KOPT-K1 (cell line): Measurements from ENCODE around the gene MAN2B2.
"Not testable (repeated sequence)": the region's sequence is repeated elsewhere in the genome, so short reads cannot be mapped to it uniquely, and the experiment has no call there.

Experiments
- H3K27ac ChIP-seq: fragments of 200-600 bp; sonication (generic); 2 replicates; pipeline ENCODE4 v1.5.1; 2016; ENCODE audit warnings: antibody characterized with exemption, mild to moderate bottlenecking, low read depth, low read length; ENCODE audit not compliant: poor library complexity, severe bottlenecking
- H3K36me3 ChIP-seq: fragments of 200-600 bp; sonication (generic); 2 replicates; pipeline ENCODE4 v1.5.1; 2017; ENCODE audit warnings: antibody characterized with exemption, mild to moderate bottlenecking, low read length, moderate library complexity; ENCODE audit not compliant: insufficient read depth
- H3K9me3 ChIP-seq: fragments of 200-600 bp; sonication (generic); 2 replicates; pipeline ENCODE4 v1.5.1; 2017; ENCODE audit warnings: antibody characterized with exemption, low read length, mild to moderate bottlenecking; ENCODE audit not compliant: insufficient read depth, poor library complexity, severe bottlenecking

The MAN2B2 gene

DNA sequence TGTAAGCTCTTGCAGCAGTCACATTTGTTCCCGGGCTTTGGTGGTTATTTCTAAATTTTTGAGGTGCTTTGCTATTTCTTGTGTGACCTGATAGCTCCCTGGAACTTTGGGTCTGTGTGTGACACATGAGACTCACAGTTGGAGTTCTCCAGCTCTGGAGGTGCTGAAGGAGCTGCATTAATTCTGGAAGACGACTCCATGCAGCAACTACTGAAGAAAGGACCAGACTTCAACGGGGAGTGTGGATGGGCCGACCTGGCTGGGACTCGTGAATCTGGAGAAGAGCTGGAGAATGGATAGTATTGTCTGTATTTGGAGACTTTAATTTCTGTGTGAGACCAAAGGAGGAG, 67.0 kb downstream of the MAN2B2 start:
- H3K36me3 ChIP-seq, result peaks cover 32% of the 10 kb centered on the region
- H3K9me3 ChIP-seq, result no peaks in the 10 kb centered on the region
- peak overlapping the region; percentile 91 for H3K27ac ChIP-seq

DNA sequence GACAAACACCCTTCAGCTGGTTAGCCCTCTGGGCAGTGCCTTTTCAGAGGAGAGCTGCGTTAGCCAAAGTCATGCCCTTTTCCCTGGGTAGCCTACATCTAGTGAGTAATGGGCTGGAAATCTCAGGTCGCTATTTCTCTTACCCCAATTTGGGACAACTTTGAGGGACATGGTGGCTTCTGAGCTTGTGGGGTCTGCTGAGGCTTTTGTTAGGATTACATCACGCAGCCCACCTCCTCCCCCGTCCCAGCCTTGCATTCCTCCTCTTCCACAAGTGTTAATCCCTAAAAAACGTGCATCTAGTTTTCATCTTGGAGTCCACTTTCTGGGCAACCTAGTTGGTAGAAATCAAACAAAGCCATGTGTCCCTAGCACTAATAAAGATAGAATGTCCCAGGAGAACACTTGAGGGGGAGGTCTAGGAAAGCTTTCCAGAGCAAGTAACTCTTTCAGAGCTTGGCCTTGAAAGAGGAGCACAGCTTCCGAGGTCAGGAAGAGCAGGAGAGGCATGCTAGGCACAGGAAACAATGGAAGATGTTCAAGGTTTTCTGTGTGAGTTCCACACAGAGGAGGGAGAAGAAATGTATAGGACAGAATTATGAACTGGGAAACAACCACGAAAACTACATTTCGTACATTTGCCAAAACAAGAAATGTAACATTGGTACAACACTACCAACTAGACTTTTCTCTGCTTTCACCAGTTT, 68.3 kb downstream of the MAN2B2 start:
- no peaks in the 10 kb centered on the region for H3K9me3 ChIP-seq
- H3K36me3 ChIP-seq, result peaks cover 32% of the 10 kb centered on the region
- H3K27ac ChIP-seq, result no peak overlapping the region

DNA sequence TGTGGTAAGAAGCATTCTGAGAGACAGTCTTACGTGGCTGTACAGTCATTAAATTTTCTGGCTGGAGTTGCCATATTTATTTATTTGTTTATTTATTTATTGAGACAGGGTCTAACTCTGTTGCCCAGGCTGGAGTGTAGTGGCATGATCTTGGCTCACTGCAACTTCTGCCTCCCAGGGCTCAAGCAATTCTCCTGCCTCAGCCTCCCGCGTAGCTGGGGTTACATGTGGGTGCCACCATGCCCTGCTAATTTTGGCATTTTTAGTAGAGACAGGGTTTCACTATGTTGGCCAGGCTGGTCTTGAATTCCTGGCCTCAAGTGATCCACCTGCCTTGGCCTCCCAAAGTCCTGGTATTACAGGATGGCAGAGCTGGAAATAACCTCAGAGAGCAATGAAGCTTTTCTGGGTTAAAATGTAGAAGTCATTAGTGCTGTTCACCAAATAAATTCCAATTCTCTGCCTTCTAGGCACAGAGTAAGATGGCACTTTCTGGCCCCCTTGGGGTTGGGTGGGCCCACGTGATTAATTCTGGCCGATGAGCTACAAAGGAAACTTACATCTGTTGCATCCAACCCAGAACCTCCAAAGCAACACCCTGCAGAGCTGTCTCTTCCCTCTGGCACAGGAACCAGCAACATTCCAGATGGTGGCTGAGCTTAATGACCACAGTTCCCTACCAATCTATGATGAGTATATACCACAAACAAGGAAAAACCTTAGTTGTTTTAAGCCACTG, 70.0 kb downstream of the MAN2B2 start:
- Histone ChIP-seq H3K27ac (no peak overlapping the region), H3K9me3 (no peaks in the 10 kb centered on the region), H3K36me3 (peaks cover 32% of the 10 kb centered on the region)

DNA sequence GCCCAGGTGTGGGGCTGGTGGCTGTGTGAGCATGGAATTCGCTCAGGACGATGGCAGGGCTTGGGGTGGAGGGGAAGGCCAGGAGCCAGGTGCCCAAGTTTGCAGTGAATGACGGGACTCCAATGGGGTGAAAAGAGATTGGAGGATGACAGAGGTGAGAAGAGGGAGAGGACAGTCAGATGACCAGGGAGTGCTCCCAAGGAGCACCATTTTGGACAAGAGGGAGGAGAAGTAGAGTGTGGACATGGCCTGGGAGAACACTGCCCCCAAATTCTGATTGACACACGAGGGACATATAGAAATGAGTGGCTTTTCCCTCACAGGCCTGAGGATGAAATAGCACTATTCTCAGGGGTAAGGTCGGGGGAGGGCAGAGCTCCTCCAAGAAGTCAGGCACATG, 72.2 kb downstream of the MAN2B2 start:
- Histone ChIP-seq H3K27ac (no peak overlapping the region), H3K36me3 (peaks cover 24% of the 10 kb centered on the region)

DNA sequence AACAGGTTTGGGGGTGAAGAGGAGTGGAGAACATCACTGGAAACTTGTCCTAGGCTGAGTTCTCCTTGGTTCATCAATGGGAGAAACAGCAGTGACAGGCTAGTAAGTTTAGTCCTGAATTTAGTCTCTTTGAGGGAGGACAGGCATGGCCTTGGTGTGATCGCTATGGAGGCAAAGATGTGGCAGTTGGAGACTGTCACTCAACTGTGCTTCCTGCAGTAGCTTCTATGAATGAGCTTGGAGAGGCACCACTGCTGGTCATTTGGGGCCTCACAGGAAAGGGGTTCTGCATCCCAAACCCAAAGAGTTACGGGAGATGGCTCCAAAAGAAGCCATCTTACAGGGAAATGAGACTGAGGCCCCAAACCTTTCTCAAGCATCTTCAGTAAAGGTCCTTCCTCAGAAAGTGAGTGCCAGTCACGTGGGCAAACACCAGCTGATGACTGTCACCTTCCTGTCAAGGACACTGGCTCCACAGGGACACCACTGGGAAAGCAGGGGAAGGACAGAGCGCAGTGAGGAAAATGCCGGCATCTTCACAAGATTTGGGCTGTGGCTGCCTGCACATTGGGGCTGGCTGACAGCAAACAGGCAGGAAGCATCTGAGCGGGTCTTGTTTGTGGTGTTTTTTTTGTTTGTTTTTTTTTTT, 72.7 kb downstream of the MAN2B2 start:
- Histone ChIP-seq H3K27ac (no peak overlapping the region), H3K9me3 (no peaks in the 10 kb centered on the region), H3K36me3 (peaks cover 19% of the 10 kb centered on the region)

More for the DNA sequence above, 72.2 kb downstream of the MAN2B2 start:
- no peaks in the 10 kb centered on the region for H3K9me3 ChIP-seq

DNA sequence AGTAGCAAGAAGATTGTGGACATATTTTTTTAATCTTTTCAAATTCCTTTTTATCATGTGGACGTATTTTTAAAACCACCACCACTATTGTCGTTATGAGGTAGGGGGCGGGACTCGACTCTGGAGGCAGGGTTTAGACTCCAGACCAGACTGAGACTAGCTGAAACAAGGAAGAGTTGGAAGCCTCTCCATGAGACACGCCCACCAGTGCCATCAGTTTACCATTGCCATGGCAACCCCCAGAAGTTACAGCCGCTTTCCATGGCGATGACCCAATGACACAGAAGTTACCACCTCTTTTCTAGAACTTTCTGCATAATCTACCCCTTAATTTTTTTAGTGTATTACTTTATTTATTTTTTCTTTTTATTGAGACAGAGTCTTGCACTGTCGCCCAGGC, 74.2 kb downstream of the MAN2B2 start:
- H3K27ac ChIP-seq, result no peak overlapping the region
- H3K36me3 ChIP-seq, result peaks cover 3% of the 10 kb centered on the region; the same call in 1 of the 2 replicates
- H3K9me3 ChIP-seq, result peaks cover 3% of the 10 kb centered on the region

DNA sequence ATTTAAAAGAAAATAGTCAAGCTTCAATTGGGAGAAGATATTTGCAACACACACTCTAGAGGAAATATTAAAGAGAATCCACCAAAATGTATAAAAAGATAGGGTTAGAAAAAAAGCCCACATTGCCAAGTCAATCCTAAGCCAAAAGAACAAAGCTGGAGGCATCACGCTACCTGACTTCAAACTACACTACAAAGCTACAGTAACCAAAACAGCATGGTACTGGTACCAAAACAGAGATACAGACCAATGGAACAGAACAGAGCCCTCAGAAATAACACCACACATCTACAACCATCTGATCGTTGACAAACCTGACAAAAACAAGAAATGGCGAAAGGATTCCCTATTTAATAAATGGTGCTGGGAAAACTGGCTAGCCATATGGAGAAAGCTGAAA, 79.2 kb downstream of the MAN2B2 start:
- not testable (repeated sequence) for H3K27ac ChIP-seq, H3K36me3 ChIP-seq, H3K9me3 ChIP-seq

DNA sequence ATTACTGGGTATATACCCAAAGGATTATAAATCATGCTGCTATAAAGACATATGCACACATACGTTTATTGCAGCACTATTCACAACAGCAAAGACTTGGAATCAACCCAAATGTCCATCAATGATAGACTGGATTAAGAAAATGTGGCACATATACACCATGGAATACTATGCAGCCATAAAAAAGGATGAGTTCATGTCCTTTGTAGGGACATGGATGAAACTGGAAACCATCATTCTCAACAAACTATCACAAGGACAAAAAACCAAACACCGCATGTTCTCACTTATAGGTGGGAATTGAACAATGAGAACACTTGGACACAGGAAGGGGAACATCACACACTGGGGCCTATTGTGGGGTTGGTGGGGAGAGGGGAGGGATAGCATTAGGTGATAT, 80.3 kb downstream of the MAN2B2 start:
- not testable (repeated sequence) for H3K27ac ChIP-seq

DNA sequence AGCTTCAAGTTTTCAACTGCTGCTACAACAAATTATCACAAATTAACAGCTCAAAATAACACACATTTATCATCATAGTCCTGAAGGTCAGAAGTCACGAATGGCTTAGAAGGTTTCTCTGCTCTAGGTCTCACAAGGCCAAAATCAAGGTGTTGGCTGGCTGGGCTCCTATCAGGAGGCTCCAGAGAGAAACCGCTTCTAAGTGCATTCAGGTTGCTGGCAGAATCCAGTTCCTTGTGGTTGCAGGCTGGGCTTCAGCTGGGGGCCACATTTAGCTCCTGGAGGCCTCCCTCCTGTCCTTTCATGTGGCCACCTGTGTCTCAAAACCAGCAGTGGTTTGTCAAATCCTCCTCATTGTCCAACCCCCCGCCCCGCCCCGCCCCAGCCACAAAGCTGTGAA, 80.9 kb downstream of the MAN2B2 start:
- Histone ChIP-seq H3K27ac (no peak overlapping the region), H3K36me3 (no peaks in the 10 kb centered on the region), H3K9me3 (peaks cover 5% of the 10 kb centered on the region)

More for the DNA sequence above, 80.3 kb downstream of the MAN2B2 start:
- not testable (repeated sequence) for H3K36me3 ChIP-seq, H3K9me3 ChIP-seq

DNA sequence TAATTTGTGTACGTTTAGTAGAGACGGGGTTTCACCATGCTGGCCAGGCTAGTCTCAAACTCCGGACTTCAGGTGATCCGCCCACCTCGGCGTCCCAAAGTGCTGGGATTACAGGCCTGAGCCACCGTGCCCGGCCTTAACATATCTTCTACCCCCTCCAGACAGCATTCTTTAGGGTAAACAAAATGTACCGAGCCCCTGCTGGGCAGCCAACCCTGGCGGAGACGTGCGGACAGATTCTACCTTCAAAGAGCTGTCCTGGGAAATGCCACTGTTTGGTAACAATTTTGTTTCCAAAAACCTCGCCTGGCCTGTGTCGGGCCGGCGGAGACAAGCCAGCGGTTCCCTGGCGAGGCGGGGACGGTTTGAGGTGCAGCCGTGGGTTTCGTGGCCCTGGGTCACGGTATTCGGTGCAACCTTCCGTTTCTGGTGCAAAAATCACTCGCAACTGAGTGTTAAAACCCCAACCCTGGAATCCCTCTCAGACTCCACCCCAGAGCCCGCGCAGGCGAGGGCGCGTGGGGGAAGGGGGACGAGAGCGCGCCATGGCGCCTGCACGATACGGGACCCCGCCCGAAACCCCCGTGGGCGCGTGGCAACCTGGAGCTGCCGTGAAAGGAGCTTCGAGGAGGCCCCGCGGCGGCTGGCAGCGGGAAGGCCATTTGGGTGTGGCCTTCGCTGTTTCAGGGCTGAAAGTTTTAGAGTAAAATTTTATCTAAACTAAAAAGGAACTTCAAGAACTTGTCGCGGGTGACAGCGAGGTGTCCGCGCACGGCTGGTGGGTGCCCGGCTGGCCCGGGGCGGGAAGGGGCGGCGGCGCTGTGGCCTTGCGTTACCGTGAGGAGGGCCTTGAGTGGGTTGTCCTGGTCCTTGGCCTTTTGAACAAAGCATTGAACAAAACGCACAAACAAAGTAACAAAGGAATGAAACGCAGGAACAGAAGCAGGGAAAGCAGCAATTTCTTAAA, 82.5 kb downstream of the MAN2B2 start:
- H3K36me3 ChIP-seq, result no peaks in the 10 kb centered on the region
- H3K9me3 ChIP-seq, result peaks cover 5% of the 10 kb centered on the region
- H3K27ac ChIP-seq, result no peak overlapping the region

DNA sequence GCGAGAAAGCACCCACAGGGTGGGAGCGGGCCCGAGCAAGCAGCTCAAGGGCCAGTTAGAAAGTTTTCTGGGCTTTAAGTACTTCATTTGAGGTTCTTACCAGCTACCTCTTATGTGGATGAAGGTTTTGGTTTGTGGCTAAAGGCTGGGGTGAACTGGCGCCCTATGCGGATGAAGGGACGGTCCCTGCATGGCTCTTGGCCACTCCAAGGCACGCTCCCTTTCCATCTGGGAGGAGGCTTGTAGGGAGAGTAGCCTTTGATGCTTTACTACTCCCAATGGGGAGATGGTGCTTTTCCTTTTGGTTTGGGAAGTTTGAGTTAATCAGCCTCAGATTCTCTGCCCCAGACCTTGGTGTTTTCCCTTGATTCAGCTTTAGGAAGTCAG, 83.2 kb downstream of the MAN2B2 start:
- Histone ChIP-seq H3K9me3 (peaks cover 5% of the 10 kb centered on the region), H3K27ac (no peak overlapping the region), H3K36me3 (no peaks in the 10 kb centered on the region)

DNA sequence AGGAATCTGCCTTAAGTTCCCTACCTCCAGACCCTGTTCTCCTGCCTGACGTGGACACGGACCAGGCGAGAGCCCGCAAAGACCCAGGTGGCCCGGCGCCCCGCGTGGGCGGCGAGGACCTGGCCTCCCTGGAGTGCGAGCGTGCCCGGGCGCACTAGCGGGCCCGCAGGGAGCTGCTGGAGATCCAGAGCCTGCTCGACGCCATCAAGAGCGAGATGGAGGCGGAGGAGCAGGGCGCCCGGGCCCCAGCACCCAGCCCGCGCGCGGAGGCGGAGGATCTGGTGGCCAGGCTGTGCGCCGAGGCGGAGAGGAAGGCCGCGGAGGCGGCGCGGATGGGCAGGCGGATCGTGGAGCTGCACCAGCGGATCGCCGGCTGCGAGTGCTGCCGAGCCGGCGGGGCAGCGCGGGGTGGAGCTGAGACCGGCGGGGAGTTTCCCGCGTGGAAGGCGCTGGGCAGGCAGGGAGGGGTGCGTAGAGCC, 83.6 kb downstream of the MAN2B2 start:
- peaks cover 5% of the 10 kb centered on the region for H3K9me3 ChIP-seq
- no peaks in the 10 kb centered on the region for H3K36me3 ChIP-seq
- no peak overlapping the region for H3K27ac ChIP-seq

DNA sequence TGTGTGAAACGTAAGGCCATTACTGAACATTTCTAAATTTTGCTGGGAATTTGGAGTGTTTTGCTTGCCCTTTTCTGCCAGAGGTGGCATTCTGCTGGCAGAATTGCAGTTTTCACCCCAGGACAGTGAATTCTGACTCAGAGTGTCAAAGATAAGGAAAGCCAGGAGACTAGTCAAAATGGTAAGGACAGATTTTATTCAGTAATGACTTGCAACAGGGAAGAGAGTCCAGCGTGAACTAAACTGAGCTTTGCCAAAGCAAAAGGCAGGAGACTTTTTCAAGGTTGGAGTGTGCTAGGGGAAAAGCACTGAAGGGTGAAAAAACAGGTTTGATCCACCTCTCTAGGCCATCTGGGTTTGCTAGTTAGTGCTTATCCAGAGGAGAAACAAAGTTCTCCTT, 84.9 kb downstream of the MAN2B2 start:
- Histone ChIP-seq H3K36me3 (no peaks in the 10 kb centered on the region), H3K9me3 (no peaks in the 10 kb centered on the region), H3K27ac (no peak overlapping the region)

DNA sequence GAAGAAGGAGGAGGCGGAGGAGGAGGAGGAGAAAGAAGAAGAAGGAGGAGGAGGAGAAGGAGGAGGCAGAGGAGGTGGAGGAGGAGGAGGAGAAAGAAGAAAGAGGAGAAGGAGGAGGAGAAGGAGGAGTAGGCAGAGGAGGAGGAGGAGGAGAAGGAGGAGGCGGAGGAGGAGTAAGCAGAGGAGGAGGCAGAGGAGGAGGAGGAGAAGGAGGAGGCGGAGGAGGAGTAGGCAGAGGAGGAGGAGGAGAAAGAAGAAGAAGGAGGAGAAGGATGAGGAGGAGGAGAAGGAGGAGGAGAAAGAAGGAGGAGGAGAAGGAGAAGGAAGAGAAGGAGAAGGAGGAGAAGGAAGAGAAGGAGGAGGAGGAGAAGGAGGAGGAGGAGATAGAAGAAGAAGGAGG, 85.4 kb downstream of the MAN2B2 start:
- no peak overlapping the region for H3K27ac ChIP-seq
- no peaks in the 10 kb centered on the region for H3K36me3 ChIP-seq
- H3K9me3 ChIP-seq, result no peaks in the 10 kb centered on the region

DNA sequence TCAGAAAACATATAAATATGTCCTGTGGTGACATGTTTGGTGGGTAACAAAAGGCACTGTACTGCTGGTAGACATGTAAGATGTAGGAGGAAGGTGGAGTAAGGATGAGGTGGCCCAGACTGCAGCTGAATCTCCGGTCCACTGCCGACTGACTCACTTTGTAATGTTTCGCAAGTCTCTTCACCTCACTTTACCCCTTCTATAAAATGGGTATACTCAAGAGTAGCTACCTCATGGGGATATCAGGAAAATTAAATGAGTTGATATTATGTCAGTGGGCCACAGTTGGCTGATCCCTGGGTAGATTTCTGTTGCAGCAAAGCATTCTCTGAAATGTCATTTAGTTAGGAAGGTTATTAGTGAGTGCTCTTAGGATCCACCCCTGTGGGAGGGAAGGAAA, 87.6 kb downstream of the MAN2B2 start:
- Histone ChIP-seq H3K27ac (no peak overlapping the region), H3K36me3 (no peaks in the 10 kb centered on the region), H3K9me3 (no peaks in the 10 kb centered on the region)
